NK-92 (cell line): Measurements from ENCODE around the gene BPIFA2.
"Not testable (repeated sequence)": the region's sequence is repeated elsewhere in the genome, so short reads cannot be mapped to it uniquely, and the experiment has no call there.

Experiments used
- DNase-seq: peaks from one replicate; lab custom pipeline; 2025; ENCODE audit not compliant: unreplicated experiment; lab: John Stamatoyannopoulos, UW

The BPIFA2 gene

DNA sequence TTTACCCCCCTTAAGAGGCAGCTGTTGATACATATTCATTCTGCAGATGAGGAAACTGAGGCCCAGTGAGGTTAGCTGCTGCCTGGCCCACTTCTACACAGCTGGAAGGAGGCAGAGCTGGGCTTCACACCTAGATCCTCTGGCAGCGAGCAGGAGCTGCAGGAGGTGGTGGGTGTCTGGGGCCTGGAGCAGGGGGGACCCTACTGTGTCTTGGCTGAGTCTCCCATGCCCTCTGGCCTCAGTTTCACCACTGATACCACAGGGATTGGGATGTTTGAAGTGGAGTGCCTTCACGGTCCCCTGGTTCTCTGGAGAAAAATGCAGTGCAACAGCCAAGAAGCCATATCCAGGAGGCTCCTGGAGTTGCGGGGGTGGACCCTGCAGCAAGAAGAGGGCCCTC lies 8.2 kb upstream of the BPIFA2 start:
- DNase-seq, result no peak

GRCh38 chr20:33160681-33161080 lies 7.3 kb upstream of the BPIFA2 start:
- no peak for DNase-seq

DNA sequence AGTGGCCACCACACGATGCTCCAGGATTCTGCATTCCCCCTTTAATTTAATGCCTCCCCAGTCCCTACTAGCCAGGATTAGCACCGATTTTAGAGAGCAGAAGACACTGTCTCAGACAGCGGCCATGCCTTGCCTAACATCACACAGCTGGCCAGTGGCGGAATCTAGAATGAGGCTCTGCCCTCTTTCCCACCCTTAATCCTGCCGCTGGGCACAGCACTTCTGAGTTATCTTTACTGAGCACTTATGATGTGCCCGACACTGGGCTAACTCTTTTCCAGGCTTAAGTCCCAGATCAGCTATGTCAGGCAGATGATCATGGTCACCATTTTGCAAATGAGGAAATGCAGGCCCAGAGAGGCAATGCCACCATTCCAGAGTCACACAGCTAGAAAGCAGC lies 5.6 kb upstream of the BPIFA2 start:
- DNase-seq, result no peak

DNA sequence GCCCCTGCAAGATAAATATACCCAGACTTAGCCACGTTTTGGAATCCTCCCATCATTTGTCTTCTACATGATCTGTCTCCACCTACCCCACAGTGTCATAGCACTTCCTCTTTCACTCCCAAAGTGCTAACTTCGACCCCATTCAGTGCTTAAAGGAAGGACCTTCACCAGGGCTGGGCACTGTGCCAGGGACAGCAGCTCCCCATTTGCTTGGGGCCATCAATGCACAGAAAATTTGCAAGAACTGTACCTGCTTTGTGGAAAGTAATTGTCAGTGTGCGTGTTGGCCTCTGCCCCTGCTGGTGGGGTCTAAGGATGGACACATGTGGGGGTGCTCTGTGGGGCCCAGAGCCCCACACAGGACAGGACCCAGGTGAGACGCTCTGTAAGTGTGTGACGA lies 5.2 kb upstream of the BPIFA2 start:
- no peak for DNase-seq

- DNase-seq, result no peak
Measured at GRCh38 chr20:33163856-33164762, 3.9 kb upstream of the BPIFA2 start.

DNA sequence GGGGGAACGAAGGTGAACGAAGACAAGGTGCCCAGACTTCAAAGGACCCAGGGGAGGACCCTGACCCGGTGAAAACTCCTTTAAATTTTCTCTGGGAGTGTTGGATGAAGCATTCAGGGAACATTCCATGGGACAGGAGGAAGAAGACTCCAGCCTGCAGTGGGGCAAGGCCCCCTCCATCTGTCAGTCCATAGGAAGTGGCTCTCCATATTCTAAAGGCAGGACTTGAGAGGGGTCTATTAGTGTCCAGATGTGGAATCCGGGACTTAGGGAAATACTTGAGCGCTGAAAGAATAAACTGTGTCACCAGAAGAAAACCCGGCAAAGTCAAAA lies 3.2 kb upstream of the BPIFA2 start:
- no peak for DNase-seq

DNA sequence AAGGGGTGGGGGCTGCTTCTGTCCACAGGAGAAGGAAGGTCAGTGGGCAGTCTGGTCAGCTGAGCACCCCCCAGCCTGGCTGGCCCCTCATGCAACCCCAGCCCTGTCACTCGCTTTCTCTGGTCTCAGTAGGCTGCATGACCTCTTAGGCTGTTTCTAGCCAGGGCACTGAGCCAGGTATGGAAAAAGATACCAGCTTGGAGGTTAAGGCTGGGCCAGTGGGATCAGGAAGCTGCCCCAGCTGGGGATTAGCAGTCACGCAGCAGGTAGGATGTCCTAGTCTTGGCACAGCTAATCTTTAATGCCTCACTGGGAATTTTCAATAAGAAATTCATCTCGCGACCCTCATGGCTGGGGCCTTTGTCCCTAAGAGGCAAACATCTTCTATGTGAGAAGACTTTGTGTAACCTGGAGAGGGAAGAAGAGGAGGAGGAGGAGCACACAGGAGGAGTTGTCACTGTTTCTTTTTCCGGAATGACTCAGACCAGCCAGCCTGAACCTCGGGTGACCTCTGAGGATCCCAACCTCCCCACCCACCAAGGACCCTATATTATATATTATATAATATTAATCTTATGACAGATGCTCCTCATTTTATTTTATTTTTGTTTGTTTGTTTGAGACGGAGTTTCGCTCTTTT lies 2.4 kb upstream of the BPIFA2 start:
- no peak for DNase-seq

DNA sequence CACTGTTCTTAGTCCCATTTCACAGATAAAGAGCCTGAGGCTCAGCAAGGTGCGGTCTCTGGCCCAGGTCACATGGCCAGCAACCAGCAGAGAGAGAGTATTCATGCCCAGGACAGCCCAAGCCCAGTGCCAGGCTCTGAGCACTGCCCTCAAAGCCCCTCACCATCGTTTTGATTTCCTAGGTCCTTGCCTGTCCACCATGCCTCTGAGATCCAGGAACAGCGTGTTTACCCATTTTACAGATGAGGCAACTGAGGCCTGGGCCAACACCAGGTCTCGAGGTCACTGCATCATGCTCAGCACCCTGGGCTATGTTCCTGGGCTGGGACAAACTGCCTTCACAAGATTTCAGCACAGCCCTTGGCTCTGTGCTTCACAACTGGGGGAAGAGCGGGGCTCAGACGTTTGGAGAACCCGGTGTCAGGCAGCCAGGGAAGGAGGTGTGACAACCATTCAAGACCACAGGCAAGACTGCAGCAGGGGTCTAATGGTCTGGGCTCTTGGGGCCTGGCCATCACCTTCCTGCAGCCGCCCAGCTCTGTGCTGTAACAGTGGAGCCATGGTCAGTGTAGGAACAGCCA lies 1.3 kb upstream of the BPIFA2 start:
- DNase-seq, result no peak

DNA sequence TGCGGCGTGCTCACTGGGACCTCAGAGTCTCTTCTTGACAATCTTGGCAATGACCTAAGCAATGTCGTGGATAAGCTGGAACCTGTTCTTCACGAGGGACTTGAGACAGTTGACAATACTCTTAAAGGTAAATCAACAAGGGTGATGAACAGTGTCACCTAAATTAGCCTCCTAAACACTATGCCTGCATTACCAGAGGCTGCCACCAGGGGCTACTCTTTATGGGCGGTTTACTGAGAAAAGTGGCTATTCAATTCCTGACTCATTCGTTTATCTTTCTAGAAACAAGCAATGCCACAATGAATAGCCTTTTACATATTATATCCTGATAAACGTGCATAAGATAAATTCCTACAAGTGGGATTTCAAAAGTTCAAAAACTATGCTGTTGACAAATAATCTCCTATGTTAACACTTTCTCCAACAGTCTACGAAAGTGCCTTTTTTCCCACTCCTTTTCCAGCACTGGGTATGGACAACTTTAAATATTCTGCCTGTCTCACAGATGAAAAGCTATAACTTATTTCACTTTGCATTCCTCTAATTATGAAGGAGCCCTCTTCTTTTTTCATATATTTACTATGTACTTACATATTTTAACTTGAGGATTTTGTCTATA lies 1.3 kb downstream of the BPIFA2 start:
- no peak for DNase-seq

DNA sequence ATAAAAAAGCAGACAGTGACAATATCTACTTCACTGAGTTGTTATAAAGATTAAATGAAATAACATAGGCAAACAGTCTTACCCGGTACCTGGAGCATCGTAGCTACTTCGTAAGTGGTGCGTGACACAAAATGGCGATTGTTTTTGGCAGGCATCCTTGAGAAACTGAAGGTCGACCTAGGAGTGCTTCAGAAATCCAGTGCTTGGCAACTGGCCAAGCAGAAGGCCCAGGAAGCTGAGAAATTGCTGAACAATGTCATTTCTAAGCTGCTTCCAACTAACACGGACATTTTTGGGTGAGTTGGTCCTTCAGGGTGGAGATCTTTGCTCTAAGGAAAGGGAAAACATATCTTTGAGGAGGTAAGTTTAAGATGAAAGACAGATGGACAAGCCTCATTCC lies 4.8 kb downstream of the BPIFA2 start:
- no peak for DNase-seq

DNA sequence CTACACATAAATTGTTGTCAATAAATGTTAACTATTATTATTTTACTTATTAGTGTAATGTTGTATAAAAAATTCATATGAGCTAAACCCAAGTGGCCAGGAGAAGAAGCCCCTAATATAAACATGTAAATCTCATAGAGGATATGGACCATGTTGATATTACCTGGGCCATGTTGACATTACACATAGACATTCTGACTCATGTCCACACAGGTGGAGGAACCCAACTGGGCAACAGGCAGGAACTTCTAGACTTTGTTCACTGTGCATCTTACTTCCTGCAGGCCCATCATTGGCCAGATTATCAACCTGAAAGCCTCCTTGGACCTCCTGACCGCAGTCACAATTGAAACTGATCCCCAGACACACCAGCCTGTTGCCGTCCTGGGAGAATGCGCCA lies 7.2 kb downstream of the BPIFA2 start:
- DNase-seq, result no peak

DNA sequence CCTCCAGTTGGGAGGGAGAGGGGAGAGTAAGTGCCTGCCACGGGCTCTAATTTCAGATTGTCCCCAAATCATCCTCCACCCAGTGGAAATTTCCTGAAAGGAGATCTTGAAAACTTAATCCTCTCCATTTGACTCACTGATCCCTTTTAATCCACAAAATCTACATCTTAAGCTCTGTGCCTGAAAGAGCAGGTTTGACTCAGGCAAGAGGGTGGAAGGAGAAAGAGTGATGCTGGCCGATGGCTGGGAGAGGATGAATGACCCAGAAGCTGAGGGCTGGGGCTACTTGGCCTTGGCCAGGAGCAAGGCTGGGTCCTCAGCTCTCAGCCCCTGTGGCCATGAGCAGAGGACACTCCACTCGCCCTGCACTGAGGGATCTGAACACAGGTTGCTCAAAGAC lies 8.1 kb downstream of the BPIFA2 start:
- no peak for DNase-seq

- DNase-seq, result no peak
Measured at GRCh38 chr20:33177866-33178265, 9.9 kb downstream of the BPIFA2 start.

DNA sequence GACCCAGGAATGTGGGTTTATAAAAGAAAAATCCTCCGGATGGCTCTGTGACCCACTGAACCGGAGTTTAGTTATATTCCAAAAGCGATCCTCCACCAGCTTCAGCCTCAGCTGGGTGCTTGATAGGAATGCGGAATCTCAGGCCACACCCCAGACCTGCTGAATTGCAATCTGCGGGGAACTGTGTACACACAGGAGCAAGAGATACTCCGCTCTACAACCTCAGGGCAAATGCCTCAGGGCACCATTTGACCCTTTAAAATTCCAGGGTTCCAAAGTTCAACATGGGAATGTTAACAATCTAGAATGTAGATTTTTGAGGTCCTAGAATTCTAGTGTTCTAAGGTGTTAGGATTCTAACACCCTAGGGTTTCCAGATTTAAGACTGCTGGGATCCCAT lies 10.8 kb downstream of the BPIFA2 start:
- no peak for DNase-seq

GRCh38 chr20:33180169-33180568 lies 12.2 kb downstream of the BPIFA2 start:
- no peak for DNase-seq

DNA sequence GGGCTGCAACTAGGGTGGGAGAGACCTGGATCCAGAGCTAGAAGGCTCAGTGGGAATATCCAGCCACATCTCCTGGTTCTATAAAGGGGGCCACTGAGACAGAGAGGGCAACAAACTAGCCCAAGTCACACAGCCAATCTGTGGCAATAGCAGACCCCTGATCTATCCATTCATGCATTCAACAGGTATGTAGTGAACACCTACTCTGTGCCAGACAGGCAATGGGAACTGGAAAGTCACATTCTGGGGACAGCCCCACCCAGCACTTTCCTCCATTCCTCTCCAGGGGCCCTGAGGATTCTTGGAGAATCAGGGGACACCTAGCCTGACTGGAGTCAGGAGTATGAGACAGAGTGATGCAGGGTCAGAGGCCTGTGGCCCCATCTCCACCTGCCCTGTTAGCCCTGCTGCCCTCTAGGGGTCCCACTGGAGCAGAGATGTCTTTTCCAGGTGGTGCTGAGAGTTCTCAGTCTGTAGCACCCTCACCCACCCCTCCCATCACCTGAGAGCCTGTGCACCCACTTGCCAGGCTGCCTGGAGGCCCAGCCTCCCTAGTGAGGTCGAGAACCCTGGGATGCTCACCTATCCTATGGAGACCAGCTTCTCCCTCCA lies 13.6 kb downstream of the BPIFA2 start:
- DNase-seq, result no peak

GRCh38 chr20:33183312-33183711 lies 15.4 kb downstream of the BPIFA2 start:
- DNase-seq, result no peak

GRCh38 chr20:33185031-33185590 lies 17.2 kb downstream of the BPIFA2 start:
- DNase-seq, result not testable (repeated sequence)

DNA sequence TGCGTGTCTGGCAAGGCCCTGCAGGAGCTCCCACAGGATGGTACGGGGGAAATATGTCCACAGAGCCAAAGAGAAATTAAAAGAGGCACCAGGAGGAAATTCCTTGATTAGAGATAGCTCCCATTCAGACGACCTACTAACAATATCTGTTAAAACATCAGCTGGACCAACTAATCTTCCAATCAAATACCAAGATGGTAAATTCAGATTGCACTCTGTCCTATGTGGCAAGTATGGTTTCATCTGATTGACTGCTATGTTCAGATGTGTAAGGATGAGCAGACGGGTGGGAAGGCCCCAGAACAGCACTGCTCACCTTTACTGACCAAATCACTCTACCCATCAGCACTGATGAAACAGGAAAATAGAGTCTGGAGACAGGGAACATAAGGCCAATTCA lies 19.5 kb downstream of the BPIFA2 start:
- DNase-seq, result no peak

- no peak for DNase-seq
Measured at GRCh38 chr20:33188421-33188820, 20.5 kb downstream of the BPIFA2 start.

GRCh38 chr20:33191484-33191883 lies 23.5 kb downstream of the BPIFA2 start:
- no peak for DNase-seq
